GM19351 (cell line): ENCODE results near the gene ZNF521.

Experiments used
- ATAC-seq: cut with Tn5 transposase; IDR thresholded peaks from one replicate; pipeline ENCODE4 v1.9.1; 2021; ENCODE audit warnings: mild to moderate bottlenecking, moderate library complexity; ENCODE audit not compliant: unreplicated experiment

Gene ZNF521

GRCh38 chr18:25351777-25352628, at the start of gene ZNF521:
ZNF521 (minus strand) TSS chr18:25352166; CDS start chr18:25350946, 1,220 bp downstream.
- ATAC-seq = peak; percentile 66

GRCh38 chr18:25399554-25399953, 47.6 kb upstream of the ZNF521 start:
- no peak for ATAC-seq

- ATAC-seq = no peak
Observed at GRCh38 chr18:25392192-25392591, 40.2 kb upstream of the ZNF521 start.

GRCh38 chr18:25373432-25374179, 21.6 kb upstream of the ZNF521 start:
- no peak for ATAC-seq

GRCh38 chr18:25370391-25370790, 18.4 kb upstream of the ZNF521 start:
- no peak for ATAC-seq

GRCh38 chr18:25365242-25365641, 13.3 kb upstream of the ZNF521 start:
- ATAC-seq = no peak

GRCh38 chr18:25364732-25365131, 12.8 kb upstream of the ZNF521 start:
- ATAC-seq = no peak

GRCh38 chr18:25360301-25360899, 8.4 kb upstream of the ZNF521 start:
- ATAC-seq = no peak

GRCh38 chr18:25353080-25353479, 1.1 kb upstream of the ZNF521 start:
- ATAC-seq = no peak

- no peak for ATAC-seq
Observed at GRCh38 chr18:25352629-25353005, 651 bp upstream of the ZNF521 start.

GRCh38 chr18:25351280-25351775, 638 bp downstream of the ZNF521 start:
- ATAC-seq = no peak

GRCh38 chr18:25350489-25351251, 1.3 kb downstream of the ZNF521 start:
- peak; percentile 44 for ATAC-seq

- no peak for ATAC-seq
Observed at GRCh38 chr18:25349926-25350487, 2.0 kb downstream of the ZNF521 start.

GRCh38 chr18:25349131-25349925, 2.6 kb downstream of the ZNF521 start:
- ATAC-seq = no peak

GRCh38 chr18:25348386-25349130, 3.4 kb downstream of the ZNF521 start:
- ATAC-seq = no peak

- ATAC-seq = no peak
Observed at GRCh38 chr18:25346561-25346960, 5.4 kb downstream of the ZNF521 start.

GRCh38 chr18:25345081-25345866, 6.7 kb downstream of the ZNF521 start:
- no peak for ATAC-seq

GRCh38 chr18:25341831-25342230, 10.1 kb downstream of the ZNF521 start:
- ATAC-seq = no peak
